Esophagus muscularis mucosa (tissue), 4 donors: ENCODE results near the gene DAPK1. TPM values are rescaled to one million over a fixed set of nuclear protein-coding genes. Genes with fewer than 3 reads are reported as not detected.
A peak's percentile ranks its signal among the peaks of the same experiment; 100 is the strongest.

Source experiments
- DNase-seq: peaks from one replicate; pipeline ENCODE4 v3.0.0-alpha.2; 2017; ENCODE audit errors: extremely low spot score
- H3K27ac ChIP-seq, 4 donors: fragments of 200-600 bp; sonication (generic); replicated peaks in 1 of 4; 1 replicate in 3 of 4; 2 replicates in 1 of 4; pipeline ENCODE4 v1.5.1; 2016 to 2019; ENCODE audit warnings: mild to moderate bottlenecking in 1 of 4
- H3K27me3 ChIP-seq, 4 donors: fragments of 200-600 bp; sonication (generic); one replicate each; pipeline versions ENCODE4 v1.5.1 to v1.6.0; 2016 to 2019
- H3K36me3 ChIP-seq, 4 donors: fragments of 200-600 bp; sonication (generic); one replicate each; pipeline ENCODE4 v1.5.1; 2016 to 2019
- H3K4me1 ChIP-seq, 4 donors: fragments of 200-600 bp; sonication (generic); one replicate each; pipeline ENCODE4 v1.5.1; 2016 to 2019
- H3K4me3 ChIP-seq, 4 donors: fragments of 200-600 bp; sonication (generic); 1 replicate in 2 of 4; 2 replicates in 2 of 4; pipeline ENCODE4 v1.5.1; 2016 to 2019; ENCODE audit warnings: mild to moderate bottlenecking in 4 of 4, moderate library complexity in 1 of 4
- H3K9me3 ChIP-seq, 4 donors: fragments of 200-600 bp; sonication (generic); 1 replicate in 3 of 4; 2 replicates in 1 of 4; pipeline ENCODE4 v1.5.1; 2016 to 2019
- EP300 ChIP-seq: sonication (generic); formaldehyde crosslinking; IDR thresholded peaks from one replicate; pipeline ENCODE4 v1.6.1; 2017; ENCODE audit warnings: antibody characterized with exemption
- POLR2A ChIP-seq: fragments of 450-650 bp; IDR thresholded peaks from one replicate; pipeline ENCODE4 v1.6.1; 2017; ENCODE audit warnings: antibody characterized with exemption, moderate library complexity, mild to moderate bottlenecking, low read depth
- POLR2AphosphoS5 ChIP-seq, 2 donors: sonication (generic); formaldehyde crosslinking; IDR thresholded peaks; one replicate each; pipeline ENCODE4 v1.6.1; 2017; ENCODE audit warnings: antibody characterized with exemption in 2 of 2
- WGBS: methylation state at CpG from one replicate; pipeline ENCODE4 v1.1.5; 2018; 5-methylcytosine and 5-hydroxymethylcytosine counted together
- intact Hi-C: fragments of 100-400 bp; cut with DNase I; formaldehyde crosslinking; loops from one replicate; pipeline ENCODE4 v1.15.1; 2023
- total RNA-seq, 4 donors: library from RNA; depleted of rRNA; stranded (reverse); fragments of >200 nt; gene quantifications; one replicate each; pipeline versions ENCODE4 v1.1.0 to v1.2.1, GENCODE V29; 2016
- TF ChIP-seq, protein P1 (sequence below), 3 experiments: fragments of 200-600 bp in 2 of 3; fragments of 450-650 bp in 1 of 3; sonication (generic) in 2 of 3; IDR thresholded peaks; one replicate each; pipeline ENCODE4 v1.5.1; 2017 to 2019; ENCODE audit warnings: antibody characterized with exemption in 3 of 3, mild to moderate bottlenecking in 2 of 3, moderate library complexity in 1 of 3

The DAPK1 gene
- total RNA-seq, 4 donors from 2014 or later: 51.7 to 96.8 (median 80.7) TPM

GRCh38 chr9:87517732-87518131 lies 20.1 kb downstream of the DAPK1 start:
- Histone ChIP-seq H3K4me3 (no peak overlapping the region), H3K27me3 (no peaks in the 10 kb centered on the region), H3K27ac (no peak overlapping the region), H3K4me1 (peaks cover 26 to 84% (median 78%) of the 10 kb centered on the region in 4 donors), H3K9me3 (no peaks in the 10 kb centered on the region), H3K36me3 (no peaks in the 10 kb centered on the region)
- TF ChIP-seq, protein P1, sequence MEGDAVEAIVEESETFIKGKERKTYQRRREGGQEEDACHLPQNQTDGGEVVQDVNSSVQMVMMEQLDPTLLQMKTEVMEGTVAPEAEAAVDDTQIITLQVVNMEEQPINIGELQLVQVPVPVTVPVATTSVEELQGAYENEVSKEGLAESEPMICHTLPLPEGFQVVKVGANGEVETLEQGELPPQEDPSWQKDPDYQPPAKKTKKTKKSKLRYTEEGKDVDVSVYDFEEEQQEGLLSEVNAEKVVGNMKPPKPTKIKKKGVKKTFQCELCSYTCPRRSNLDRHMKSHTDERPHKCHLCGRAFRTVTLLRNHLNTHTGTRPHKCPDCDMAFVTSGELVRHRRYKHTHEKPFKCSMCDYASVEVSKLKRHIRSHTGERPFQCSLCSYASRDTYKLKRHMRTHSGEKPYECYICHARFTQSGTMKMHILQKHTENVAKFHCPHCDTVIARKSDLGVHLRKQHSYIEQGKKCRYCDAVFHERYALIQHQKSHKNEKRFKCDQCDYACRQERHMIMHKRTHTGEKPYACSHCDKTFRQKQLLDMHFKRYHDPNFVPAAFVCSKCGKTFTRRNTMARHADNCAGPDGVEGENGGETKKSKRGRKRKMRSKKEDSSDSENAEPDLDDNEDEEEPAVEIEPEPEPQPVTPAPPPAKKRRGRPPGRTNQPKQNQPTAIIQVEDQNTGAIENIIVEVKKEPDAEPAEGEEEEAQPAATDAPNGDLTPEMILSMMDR (IDR thresholded peaks at IDR 0.05): no peak
- TF ChIP-seq EP300: no peak
- TF ChIP-seq POLR2AphosphoS5 (IDR thresholded peaks at IDR 0.05): no peak
- DNase-seq: no peak
- WGBS: 74% methylated on average over 6 of the region's 6 CpGs
- intact Hi-C loops: no loop called here

DNA sequence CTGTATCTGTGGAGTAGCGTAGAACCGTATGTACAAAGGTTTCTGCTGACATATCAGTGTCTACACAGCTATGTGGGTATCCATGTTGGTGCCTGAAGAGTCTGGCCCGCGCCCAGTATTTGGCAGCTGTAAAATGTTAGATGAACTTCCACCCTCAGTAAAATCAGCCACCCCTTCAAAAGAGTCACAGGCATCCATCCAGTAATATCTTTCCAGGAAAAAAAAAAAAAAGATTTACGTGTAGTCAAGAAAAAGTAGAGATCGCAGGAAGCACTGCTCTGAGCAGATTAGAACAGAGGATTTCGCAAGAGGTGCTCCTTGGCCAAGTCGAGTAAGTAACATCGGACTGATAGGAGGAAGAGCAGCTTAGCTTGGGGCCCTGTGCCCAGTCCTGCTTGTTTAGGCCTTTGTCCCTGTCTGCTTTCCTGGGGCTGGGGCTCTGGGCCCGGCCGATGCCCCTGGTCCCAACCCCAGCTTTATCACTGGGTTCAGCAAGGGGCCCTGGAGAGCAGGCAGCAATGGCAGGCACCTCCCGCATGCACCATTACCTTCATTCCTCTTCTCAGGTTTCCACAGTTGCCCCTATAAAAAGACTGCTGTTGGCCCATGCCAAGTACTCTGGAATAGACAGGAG lies 21.2 kb downstream of the DAPK1 start:
- Histone ChIP-seq H3K9me3 (no peaks in the 10 kb centered on the region), H3K36me3 (no peaks in the 10 kb centered on the region), H3K4me3 (no peak overlapping the region), H3K4me1 (peaks cover 26 to 82% (median 75%) of the 10 kb centered on the region in 4 donors), H3K27me3 (no peaks in the 10 kb centered on the region), H3K27ac (peak overlapping the region; percentile 26 to 70 (median 66))
- TF ChIP-seq POLR2AphosphoS5 (IDR thresholded peaks at IDR 0.05) (no peak), POLR2A (no peak), EP300 (no peak)
- TF ChIP-seq, protein P1 (IDR thresholded peaks at IDR 0.05): no peak
- peak; percentile 90 for DNase-seq
- intact Hi-C loops: no loop called here
- WGBS: 50% methylated on average over 12 of the region's 12 CpGs

DNA sequence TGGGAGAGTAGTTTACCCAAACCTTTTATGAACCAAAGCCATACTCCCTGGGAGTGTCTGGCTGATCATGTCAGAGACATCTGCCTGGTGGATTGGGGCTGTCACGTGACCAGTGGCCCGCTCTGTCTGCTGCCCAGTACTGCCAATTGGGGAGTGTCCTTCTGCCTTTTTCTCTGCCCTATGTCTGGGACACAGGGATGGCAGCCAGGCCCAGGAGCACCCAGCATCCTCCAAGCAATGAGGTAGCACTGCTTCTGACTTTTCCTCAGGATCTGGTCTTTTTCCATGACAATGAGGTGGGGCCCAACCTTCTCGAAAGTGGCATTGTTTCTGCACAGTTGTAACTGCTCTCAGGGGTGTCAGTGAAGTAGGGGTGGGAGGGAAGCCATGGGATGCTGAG lies 21.8 kb downstream of the DAPK1 start:
- no peak for TF ChIP-seq EP300
- TF ChIP-seq POLR2A: no peak
- TF ChIP-seq, protein P1 (IDR thresholded peaks at IDR 0.05): no peak
- TF ChIP-seq POLR2AphosphoS5 (IDR thresholded peaks at IDR 0.05): no peak
- no peaks in the 10 kb centered on the region for H3K27me3 ChIP-seq
- peaks cover 26 to 82% (median 73%) of the 10 kb centered on the region in 4 donors for H3K4me1 ChIP-seq
- WGBS: 56% methylated on average over 1 of the region's 3 CpGs
- H3K9me3 ChIP-seq: no peaks in the 10 kb centered on the region
- peak overlapping the region; percentile 26 to 70 (median 66) for H3K27ac ChIP-seq
- intact Hi-C loops: no loop called here
- DNase-seq: peak; percentile 79
- no peaks in the 10 kb centered on the region for H3K36me3 ChIP-seq
- H3K4me3 ChIP-seq: no peak overlapping the region

GRCh38 chr9:87520172-87520683 lies 22.6 kb downstream of the DAPK1 start:
- TF ChIP-seq, protein P1 (IDR thresholded peaks at IDR 0.05): no peak
- TF ChIP-seq POLR2A: no peak
- TF ChIP-seq POLR2AphosphoS5 (IDR thresholded peaks at IDR 0.05): no peak
- H3K4me3 ChIP-seq: no peak overlapping the region
- no peaks in the 10 kb centered on the region for H3K36me3 ChIP-seq
- peak overlapping the region in 1 of 4 donors; percentile 65 for H3K27ac ChIP-seq
- peak; percentile 53 for DNase-seq
- no peaks in the 10 kb centered on the region for H3K27me3 ChIP-seq
- H3K4me1 ChIP-seq: peaks cover 23 to 74% (median 65%) of the 10 kb centered on the region in 4 donors
- no peaks in the 10 kb centered on the region for H3K9me3 ChIP-seq
- 71% methylated on average over 6 of the region's 6 CpGs for WGBS
- intact Hi-C loops: no loop called here

DNA sequence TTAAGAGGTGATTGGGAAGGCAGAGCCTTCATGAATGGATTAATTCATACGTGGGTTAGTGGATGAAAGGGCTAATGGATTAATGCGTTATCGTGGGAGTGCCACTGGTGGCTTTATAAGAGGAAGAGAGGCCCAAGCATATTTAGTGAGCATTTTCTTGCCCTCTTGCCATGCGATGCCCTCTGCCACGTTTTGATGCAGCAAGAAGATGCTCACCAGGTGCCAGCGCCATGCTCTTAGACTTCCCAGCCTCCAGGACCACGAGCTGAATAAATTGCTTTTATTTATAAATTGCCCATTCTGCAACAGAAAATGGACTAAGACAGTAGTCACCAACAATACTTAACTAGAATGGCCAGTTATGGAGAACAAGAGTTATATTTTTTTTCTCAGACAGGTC lies 24.2 kb downstream of the DAPK1 start:
- WGBS: 91% methylated on average over 7 of the region's 7 CpGs
- intact Hi-C loops: no loop called here

More for the DNA sequence above, 24.2 kb downstream of the DAPK1 start:
- Histone ChIP-seq H3K27ac (no peak overlapping the region), H3K4me1 (peaks cover 11 to 65% (median 55%) of the 10 kb centered on the region in 4 donors), H3K9me3 (no peaks in the 10 kb centered on the region), H3K36me3 (no peaks in the 10 kb centered on the region), H3K27me3 (no peaks in the 10 kb centered on the region), H3K4me3 (no peak overlapping the region)
- TF ChIP-seq POLR2AphosphoS5 (IDR thresholded peaks at IDR 0.05) (no peak), EP300 (no peak), POLR2A (no peak)
- TF ChIP-seq, protein P1 (IDR thresholded peaks at IDR 0.05): no peak
- DNase-seq: peak; percentile 78
